Osteoblast (primary cell): ENCODE data around the gene TMEM132C. TPM values are rescaled to one million over a fixed set of nuclear protein-coding genes. Genes with fewer than 3 reads are reported as not detected.

Source experiments
- DNase-seq: peaks from one replicate; pipeline ENCODE4 v3.0.0; 2011; ENCODE audit warnings: low spot score, mixed read lengths; ENCODE audit not compliant: insufficient read length; ENCODE audit errors: missing footprints
- H2AFZ ChIP-seq: 2 replicates; pipeline ENCODE4 v1.6.0; 2011; ENCODE audit warnings: mild to moderate bottlenecking, low read length
- H3K27ac ChIP-seq: 2 replicates; pipeline ENCODE4 v1.5.1; 2011; ENCODE audit warnings: mild to moderate bottlenecking, low read depth, low read length, moderate library complexity
- H3K27me3 ChIP-seq: 2 replicates; pipeline ENCODE4 v1.6.0; 2012; ENCODE audit warnings: mild to moderate bottlenecking, control low read depth, inconsistent platforms, low read length, moderate library complexity; ENCODE audit not compliant: insufficient read depth
- H3K36me3 ChIP-seq: 2 replicates; pipeline ENCODE4 v1.5.1; 2011; ENCODE audit warnings: mild to moderate bottlenecking, low read length, control low read depth, moderate library complexity; ENCODE audit not compliant: insufficient read depth
- H3K4me1 ChIP-seq: 2 replicates; pipeline ENCODE4 v1.5.1; 2011; ENCODE audit warnings: mild to moderate bottlenecking, low read length, control low read depth, moderate library complexity; ENCODE audit not compliant: insufficient read depth
- H3K4me2 ChIP-seq: 2 replicates; pipeline ENCODE4 v1.6.0; 2011; ENCODE audit warnings: mild to moderate bottlenecking, low read length; ENCODE audit not compliant: insufficient read depth
- H3K4me3 ChIP-seq: fragments of 200-600 bp; sonication (generic); 3 replicates; pipeline ENCODE4 v1.5.1; 2012; ENCODE audit warnings: mild to moderate bottlenecking, low read length, inconsistent platforms; ENCODE audit not compliant: insufficient read depth
- H3K79me2 ChIP-seq: 2 replicates; pipeline ENCODE4 v1.6.0; 2012; ENCODE audit warnings: mild to moderate bottlenecking, low read length, control low read depth, inconsistent platforms; ENCODE audit not compliant: insufficient read depth
- H3K9me3 ChIP-seq: 2 replicates; pipeline ENCODE4 v1.5.1; 2011; ENCODE audit warnings: low read depth, low read length, control low read depth
- H4K20me1 ChIP-seq: 2 replicates; pipeline ENCODE4 v1.6.0; 2012; ENCODE audit warnings: mild to moderate bottlenecking, low read length, control low read depth; ENCODE audit not compliant: insufficient read depth
- total RNA-seq: library from RNA; depleted of rRNA; stranded (reverse); fragments of >200 nt; gene quantifications from 2 replicates; pipeline ENCODE4 v1.2.3, GENCODE V29; 2012
- TF ChIP-seq, protein P1 (sequence below): IDR thresholded peaks from 2 replicates; pipeline ENCODE4 v1.5.1; 2011; ENCODE audit warnings: mild to moderate bottlenecking, low read depth, low read length, moderate library complexity; ENCODE audit errors: extremely low read depth

TMEM132C gene
- total RNA-seq, 1 donor = not detected

DNA sequence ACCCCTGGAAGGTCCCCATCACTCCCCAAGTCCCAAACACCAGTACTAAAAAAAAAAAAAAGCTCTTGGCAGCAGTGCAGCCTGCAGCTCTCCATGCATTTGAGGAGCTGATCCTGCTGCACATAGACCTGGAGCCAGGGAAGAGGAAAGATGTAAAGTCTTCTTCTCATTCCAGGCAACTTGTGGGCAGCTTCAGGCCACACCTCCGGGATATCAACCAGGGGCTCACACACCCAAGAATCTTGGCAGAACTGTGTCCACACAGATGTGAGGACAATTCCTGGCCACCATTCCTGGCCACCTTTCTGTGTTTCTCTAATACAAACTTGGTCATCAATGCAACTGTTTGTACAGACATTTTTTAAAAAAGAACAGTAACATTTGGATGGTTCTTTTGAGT lies 72.7 kb downstream of the TMEM132C start:
- H3K4me2 ChIP-seq = no peak overlapping the region

DNA sequence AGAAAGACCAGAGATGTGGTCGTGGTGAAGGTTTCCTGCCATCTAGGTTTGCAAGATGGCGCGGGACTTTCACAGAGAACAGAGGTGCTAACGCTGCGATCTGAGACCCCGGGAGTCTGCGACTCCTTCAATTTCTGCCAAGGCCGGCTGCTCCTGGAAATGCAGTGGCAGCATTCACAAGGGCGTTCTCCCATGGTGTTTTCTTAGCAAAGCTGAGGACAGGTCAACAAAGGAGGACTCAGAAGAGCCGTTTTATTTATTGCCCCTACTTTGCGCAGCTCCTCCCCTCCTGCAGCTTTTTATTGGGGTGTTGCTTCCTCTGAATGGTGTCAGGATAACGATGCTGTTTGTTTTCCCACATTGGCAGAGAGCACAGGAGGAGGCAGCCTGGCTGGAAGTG lies 86.3 kb downstream of the TMEM132C start:
- no peaks in the 10 kb centered on the region for H4K20me1 ChIP-seq
- H3K27ac ChIP-seq = no peak overlapping the region
- H2AFZ ChIP-seq = no peak overlapping the region
- no peaks in the 10 kb centered on the region for H3K27me3 ChIP-seq
- TF ChIP-seq, protein P1, sequence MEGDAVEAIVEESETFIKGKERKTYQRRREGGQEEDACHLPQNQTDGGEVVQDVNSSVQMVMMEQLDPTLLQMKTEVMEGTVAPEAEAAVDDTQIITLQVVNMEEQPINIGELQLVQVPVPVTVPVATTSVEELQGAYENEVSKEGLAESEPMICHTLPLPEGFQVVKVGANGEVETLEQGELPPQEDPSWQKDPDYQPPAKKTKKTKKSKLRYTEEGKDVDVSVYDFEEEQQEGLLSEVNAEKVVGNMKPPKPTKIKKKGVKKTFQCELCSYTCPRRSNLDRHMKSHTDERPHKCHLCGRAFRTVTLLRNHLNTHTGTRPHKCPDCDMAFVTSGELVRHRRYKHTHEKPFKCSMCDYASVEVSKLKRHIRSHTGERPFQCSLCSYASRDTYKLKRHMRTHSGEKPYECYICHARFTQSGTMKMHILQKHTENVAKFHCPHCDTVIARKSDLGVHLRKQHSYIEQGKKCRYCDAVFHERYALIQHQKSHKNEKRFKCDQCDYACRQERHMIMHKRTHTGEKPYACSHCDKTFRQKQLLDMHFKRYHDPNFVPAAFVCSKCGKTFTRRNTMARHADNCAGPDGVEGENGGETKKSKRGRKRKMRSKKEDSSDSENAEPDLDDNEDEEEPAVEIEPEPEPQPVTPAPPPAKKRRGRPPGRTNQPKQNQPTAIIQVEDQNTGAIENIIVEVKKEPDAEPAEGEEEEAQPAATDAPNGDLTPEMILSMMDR = no peak
- H3K4me2 ChIP-seq = no peak overlapping the region
- no peaks in the 10 kb centered on the region for H3K9me3 ChIP-seq
- no peaks in the 10 kb centered on the region for H3K4me1 ChIP-seq
- H3K36me3 ChIP-seq = no peaks in the 10 kb centered on the region
- no peak overlapping the region for H3K4me3 ChIP-seq
- DNase-seq = no peak
- no peaks in the 10 kb centered on the region for H3K79me2 ChIP-seq

More for the DNA sequence above, 72.7 kb downstream of the TMEM132C start:
- no peaks in the 10 kb centered on the region for H3K36me3 ChIP-seq
- no peaks in the 10 kb centered on the region for H3K27me3 ChIP-seq
- no peaks in the 10 kb centered on the region for H4K20me1 ChIP-seq
- H3K79me2 ChIP-seq = no peaks in the 10 kb centered on the region
- no peak overlapping the region for H2AFZ ChIP-seq
- H3K27ac ChIP-seq = no peak overlapping the region
- no peak overlapping the region for H3K4me3 ChIP-seq
- no peak for DNase-seq
- TF ChIP-seq, protein P1 = no peak
- no peaks in the 10 kb centered on the region for H3K9me3 ChIP-seq
- H3K4me1 ChIP-seq = no peaks in the 10 kb centered on the region

DNA sequence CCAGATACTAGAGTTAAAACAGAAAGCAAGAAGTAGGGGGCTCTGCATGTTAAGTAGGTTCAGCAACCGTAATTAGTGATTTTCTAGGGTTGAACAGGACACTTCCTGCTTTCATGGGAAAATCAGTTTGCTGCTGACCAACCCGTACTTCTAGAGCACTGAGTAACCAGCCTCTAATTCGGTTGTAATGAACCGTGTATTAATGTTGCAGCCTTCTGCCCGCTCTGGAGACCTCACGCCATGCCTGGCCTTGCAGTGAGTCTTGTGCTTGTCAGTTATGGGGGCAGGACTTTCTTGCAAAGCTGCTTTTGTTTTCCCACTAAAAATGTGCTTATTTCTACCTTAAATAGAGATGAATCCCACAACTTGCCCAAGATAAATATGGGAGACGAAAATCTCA lies 89.6 kb downstream of the TMEM132C start:
- no peak overlapping the region for H3K4me3 ChIP-seq
- no peaks in the 10 kb centered on the region for H3K79me2 ChIP-seq
- H3K9me3 ChIP-seq = no peaks in the 10 kb centered on the region
- no peaks in the 10 kb centered on the region for H3K4me1 ChIP-seq
- TF ChIP-seq, protein P1 = no peak
- H3K4me2 ChIP-seq = no peak overlapping the region
- no peak for DNase-seq
- H4K20me1 ChIP-seq = no peaks in the 10 kb centered on the region
- H2AFZ ChIP-seq = no peak overlapping the region
- no peak overlapping the region for H3K27ac ChIP-seq
- H3K36me3 ChIP-seq = no peaks in the 10 kb centered on the region
- H3K27me3 ChIP-seq = no peaks in the 10 kb centered on the region

DNA sequence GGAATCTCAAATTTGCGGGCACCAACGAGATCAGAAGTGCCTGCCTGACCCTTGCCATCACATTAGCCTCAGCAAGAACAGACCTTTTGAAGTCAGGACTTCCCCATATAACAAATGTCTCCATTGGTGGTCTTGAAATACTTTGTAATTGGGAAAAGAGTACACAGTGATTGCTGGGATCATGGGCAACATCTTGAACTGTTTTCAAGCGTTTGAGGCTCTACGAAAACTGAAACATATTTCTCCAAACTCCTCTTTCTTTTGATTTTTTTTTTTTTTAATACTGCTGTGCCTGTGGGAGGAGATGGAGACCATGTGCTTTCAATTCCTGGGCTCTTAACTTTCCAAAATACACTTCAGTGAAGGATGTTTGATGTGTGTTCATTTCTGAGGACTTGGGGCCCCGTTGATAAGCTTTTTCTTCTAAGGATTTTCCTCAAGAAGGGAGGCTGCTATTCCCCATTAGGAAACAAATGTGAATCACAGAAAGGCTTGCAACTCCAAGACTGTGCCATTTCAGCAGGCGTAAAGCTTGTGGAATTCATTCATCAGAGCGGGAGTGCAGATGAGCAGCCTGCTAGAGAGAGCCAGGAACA lies 94.5 kb downstream of the TMEM132C start:
- H3K4me3 ChIP-seq = no peak overlapping the region
- H3K4me2 ChIP-seq = no peak overlapping the region
- no peaks in the 10 kb centered on the region for H4K20me1 ChIP-seq
- H3K79me2 ChIP-seq = no peaks in the 10 kb centered on the region
- no peak overlapping the region for H2AFZ ChIP-seq
- H3K4me1 ChIP-seq = no peaks in the 10 kb centered on the region
- H3K9me3 ChIP-seq = no peaks in the 10 kb centered on the region
- no peaks in the 10 kb centered on the region for H3K27me3 ChIP-seq
- DNase-seq = no peak
- no peaks in the 10 kb centered on the region for H3K36me3 ChIP-seq
- TF ChIP-seq, protein P1 = no peak
- H3K27ac ChIP-seq = no peak overlapping the region
